ENCODE results near the gene FNTB.

DNA sequence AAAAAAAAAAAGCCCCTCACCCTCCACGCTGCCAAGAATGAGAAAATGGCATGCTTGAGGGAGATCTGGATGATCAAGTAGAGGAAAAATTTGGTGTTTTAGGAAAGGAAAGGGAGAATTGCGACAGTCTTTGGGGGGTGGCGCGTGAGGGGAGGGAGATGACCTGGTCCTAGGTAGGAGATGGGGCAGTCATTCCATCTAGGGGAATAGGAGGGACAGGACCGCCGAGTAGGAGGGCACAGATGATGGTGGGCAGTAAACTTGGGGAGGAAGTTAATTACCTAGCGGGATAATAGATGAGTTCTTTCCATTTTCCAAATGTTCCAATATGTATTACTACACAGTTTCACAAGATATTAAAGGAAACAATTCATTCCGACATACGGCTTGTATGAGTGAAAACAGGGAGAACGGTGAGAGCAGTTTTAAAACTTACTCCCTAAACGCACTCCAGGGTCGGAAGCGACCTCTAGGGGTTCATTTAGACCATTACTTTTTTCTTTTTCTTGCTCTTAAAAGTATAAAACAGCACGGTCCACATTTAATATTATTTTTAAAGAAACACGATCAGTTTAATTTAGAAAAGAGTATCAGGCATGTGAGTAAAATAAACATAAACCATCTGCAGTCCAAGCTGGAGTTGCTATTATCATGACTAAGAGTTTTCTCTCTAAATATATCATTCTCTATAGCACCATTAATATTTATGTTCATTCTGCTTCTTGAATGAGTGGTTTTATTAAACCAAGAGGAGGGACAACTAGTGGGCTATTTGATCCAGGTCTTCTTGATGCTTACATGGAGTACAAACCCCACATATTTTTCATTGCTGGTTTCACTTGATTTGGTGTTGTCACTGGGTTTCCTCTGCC lies 3.0 kb upstream of the FNTB start:
- TF ChIP-seq, protein P1, sequence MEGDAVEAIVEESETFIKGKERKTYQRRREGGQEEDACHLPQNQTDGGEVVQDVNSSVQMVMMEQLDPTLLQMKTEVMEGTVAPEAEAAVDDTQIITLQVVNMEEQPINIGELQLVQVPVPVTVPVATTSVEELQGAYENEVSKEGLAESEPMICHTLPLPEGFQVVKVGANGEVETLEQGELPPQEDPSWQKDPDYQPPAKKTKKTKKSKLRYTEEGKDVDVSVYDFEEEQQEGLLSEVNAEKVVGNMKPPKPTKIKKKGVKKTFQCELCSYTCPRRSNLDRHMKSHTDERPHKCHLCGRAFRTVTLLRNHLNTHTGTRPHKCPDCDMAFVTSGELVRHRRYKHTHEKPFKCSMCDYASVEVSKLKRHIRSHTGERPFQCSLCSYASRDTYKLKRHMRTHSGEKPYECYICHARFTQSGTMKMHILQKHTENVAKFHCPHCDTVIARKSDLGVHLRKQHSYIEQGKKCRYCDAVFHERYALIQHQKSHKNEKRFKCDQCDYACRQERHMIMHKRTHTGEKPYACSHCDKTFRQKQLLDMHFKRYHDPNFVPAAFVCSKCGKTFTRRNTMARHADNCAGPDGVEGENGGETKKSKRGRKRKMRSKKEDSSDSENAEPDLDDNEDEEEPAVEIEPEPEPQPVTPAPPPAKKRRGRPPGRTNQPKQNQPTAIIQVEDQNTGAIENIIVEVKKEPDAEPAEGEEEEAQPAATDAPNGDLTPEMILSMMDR (conservative IDR thresholded peaks at IDR 0.05; ENCODE audit: low read depth in 2 of 2) = peak; percentile 76 to 83
- TF ChIP-seq POLR2AphosphoS5 (IDR thresholded peaks at IDR 0.05; ENCODE audit: low read depth) (no peak), EZH2 (IDR thresholded peaks at IDR 0.05; ENCODE audit: low read depth, unreplicated experiment) (no peak), EZH2phosphoT487 (IDR thresholded peaks at IDR 0.05; ENCODE audit: unreplicated experiment) (no peak), STAT1 (IDR thresholded peaks at IDR 0.05; ENCODE audit: unreplicated experiment) (no peak), CREB1 (CRISPR knock-in tag; IDR thresholded peaks at IDR 0.05; ENCODE audit: low read depth) (no peak), JUNB (IDR thresholded peaks at IDR 0.05; ENCODE audit: unreplicated experiment) (no peak), ZNF331 (CRISPR knock-in tag; IDR thresholded peaks at IDR 0.05; ENCODE audit: low read depth) (no peak)
- TF ChIP-seq, protein P2, sequence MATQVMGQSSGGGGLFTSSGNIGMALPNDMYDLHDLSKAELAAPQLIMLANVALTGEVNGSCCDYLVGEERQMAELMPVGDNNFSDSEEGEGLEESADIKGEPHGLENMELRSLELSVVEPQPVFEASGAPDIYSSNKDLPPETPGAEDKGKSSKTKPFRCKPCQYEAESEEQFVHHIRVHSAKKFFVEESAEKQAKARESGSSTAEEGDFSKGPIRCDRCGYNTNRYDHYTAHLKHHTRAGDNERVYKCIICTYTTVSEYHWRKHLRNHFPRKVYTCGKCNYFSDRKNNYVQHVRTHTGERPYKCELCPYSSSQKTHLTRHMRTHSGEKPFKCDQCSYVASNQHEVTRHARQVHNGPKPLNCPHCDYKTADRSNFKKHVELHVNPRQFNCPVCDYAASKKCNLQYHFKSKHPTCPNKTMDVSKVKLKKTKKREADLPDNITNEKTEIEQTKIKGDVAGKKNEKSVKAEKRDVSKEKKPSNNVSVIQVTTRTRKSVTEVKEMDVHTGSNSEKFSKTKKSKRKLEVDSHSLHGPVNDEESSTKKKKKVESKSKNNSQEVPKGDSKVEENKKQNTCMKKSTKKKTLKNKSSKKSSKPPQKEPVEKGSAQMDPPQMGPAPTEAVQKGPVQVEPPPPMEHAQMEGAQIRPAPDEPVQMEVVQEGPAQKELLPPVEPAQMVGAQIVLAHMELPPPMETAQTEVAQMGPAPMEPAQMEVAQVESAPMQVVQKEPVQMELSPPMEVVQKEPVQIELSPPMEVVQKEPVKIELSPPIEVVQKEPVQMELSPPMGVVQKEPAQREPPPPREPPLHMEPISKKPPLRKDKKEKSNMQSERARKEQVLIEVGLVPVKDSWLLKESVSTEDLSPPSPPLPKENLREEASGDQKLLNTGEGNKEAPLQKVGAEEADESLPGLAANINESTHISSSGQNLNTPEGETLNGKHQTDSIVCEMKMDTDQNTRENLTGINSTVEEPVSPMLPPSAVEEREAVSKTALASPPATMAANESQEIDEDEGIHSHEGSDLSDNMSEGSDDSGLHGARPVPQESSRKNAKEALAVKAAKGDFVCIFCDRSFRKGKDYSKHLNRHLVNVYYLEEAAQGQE (IDR thresholded peaks at IDR 0.05; ENCODE audit: unreplicated experiment) = no peak
- TF ChIP-seq, protein P3, sequence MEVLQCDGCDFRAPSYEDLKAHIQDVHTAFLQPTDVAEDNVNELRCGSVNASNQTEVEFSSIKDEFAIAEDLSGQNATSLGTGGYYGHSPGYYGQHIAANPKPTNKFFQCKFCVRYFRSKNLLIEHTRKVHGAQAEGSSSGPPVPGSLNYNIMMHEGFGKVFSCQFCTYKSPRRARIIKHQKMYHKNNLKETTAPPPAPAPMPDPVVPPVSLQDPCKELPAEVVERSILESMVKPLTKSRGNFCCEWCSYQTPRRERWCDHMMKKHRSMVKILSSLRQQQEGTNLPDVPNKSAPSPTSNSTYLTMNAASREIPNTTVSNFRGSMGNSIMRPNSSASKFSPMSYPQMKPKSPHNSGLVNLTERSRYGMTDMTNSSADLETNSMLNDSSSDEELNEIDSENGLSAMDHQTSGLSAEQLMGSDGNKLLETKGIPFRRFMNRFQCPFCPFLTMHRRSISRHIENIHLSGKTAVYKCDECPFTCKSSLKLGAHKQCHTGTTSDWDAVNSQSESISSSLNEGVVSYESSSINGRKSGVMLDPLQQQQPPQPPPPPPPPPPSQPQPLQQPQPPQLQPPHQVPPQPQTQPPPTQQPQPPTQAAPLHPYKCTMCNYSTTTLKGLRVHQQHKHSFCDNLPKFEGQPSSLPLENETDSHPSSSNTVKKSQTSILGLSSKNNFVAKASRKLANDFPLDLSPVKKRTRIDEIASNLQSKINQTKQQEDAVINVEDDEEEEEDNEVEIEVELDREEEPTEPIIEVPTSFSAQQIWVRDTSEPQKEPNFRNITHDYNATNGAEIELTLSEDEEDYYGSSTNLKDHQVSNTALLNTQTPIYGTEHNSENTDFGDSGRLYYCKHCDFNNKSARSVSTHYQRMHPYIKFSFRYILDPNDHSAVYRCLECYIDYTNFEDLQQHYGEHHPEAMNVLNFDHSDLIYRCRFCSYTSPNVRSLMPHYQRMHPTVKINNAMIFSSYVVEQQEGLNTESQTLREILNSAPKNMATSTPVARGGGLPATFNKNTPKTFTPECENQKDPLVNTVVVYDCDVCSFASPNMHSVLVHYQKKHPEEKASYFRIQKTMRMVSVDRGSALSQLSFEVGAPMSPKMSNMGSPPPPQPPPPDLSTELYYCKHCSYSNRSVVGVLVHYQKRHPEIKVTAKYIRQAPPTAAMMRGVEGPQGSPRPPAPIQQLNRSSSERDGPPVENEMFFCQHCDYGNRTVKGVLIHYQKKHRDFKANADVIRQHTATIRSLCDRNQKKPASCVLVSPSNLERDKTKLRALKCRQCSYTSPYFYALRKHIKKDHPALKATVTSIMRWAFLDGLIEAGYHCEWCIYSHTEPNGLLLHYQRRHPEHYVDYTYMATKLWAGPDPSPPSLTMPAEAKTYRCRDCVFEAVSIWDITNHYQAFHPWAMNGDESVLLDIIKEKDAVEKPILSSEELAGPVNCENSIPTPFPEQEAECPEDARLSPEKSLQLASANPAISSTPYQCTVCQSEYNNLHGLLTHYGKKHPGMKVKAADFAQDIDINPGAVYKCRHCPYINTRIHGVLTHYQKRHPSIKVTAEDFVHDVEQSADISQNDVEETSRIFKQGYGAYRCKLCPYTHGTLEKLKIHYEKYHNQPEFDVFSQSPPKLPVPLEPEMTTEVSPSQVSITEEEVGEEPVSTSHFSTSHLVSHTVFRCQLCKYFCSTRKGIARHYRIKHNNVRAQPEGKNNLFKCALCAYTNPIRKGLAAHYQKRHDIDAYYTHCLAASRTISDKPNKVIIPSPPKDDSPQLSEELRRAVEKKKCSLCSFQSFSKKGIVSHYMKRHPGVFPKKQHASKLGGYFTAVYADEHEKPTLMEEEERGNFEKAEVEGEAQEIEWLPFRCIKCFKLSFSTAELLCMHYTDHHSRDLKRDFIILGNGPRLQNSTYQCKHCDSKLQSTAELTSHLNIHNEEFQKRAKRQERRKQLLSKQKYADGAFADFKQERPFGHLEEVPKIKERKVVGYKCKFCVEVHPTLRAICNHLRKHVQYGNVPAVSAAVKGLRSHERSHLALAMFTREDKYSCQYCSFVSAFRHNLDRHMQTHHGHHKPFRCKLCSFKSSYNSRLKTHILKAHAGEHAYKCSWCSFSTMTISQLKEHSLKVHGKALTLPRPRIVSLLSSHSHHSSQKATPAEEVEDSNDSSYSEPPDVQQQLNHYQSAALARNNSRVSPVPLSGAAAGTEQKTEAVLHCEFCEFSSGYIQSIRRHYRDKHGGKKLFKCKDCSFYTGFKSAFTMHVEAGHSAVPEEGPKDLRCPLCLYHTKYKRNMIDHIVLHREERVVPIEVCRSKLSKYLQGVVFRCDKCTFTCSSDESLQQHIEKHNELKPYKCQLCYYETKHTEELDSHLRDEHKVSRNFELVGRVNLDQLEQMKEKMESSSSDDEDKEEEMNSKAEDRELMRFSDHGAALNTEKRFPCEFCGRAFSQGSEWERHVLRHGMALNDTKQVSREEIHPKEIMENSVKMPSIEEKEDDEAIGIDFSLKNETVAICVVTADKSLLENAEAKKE (CRISPR knock-in tag; IDR thresholded peaks at IDR 0.05) = no peak

Data from GM23338 (cell line).